ENCODE results near the gene IDH3A. TPM values are rescaled to one million over a fixed set of nuclear protein-coding genes. Genes with fewer than 3 reads are reported as not detected.

Gene IDH3A
- total RNA-seq, 6 experiments from 2014 or later = 67.3 to 82.1 (median 78.3) TPM

DNA sequence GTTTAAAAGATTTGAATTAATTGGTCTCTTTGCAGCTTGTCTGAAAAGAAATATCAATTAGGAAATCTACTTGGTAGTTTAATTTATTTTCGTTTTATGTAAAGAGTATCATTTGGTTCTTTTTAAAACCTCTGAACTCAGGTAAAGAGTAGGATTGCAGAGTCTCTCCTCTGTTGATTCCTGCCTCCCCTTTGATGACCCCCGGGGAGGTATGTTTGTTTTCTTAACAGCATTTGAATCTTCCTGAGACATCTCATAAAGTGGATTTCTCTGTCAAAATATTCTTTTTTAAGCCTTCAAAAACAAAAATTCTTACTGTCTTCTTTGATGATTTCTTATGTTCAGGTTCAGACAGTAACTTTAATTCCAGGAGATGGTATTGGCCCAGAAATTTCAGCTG is 8.0 kb downstream of the IDH3A start:
- peaks cover 37% of the 10 kb centered on the region for H3K4me1 Mint-ChIP-seq (ENCODE audit: low read depth)
- no peaks in the 10 kb centered on the region for H3K27me3 Mint-ChIP-seq (ENCODE audit: insufficient read depth)
- 0 out of 2 replicates have a peak, but pooled peaks cover 10% of the 10 kb centered on the region for H3K36me3 Mint-ChIP-seq (ENCODE audit: low read depth)
- H3K9me3 Mint-ChIP-seq = no peaks in the 10 kb centered on the region
- no peak overlapping the region for H3K4me3 Mint-ChIP-seq
- no peak for DNase-seq
- no peak overlapping the region for H3K27ac Mint-ChIP-seq
- TF ChIP-seq, protein P1, sequence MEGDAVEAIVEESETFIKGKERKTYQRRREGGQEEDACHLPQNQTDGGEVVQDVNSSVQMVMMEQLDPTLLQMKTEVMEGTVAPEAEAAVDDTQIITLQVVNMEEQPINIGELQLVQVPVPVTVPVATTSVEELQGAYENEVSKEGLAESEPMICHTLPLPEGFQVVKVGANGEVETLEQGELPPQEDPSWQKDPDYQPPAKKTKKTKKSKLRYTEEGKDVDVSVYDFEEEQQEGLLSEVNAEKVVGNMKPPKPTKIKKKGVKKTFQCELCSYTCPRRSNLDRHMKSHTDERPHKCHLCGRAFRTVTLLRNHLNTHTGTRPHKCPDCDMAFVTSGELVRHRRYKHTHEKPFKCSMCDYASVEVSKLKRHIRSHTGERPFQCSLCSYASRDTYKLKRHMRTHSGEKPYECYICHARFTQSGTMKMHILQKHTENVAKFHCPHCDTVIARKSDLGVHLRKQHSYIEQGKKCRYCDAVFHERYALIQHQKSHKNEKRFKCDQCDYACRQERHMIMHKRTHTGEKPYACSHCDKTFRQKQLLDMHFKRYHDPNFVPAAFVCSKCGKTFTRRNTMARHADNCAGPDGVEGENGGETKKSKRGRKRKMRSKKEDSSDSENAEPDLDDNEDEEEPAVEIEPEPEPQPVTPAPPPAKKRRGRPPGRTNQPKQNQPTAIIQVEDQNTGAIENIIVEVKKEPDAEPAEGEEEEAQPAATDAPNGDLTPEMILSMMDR (IDR thresholded peaks at IDR 0.05) = no peak

DNA sequence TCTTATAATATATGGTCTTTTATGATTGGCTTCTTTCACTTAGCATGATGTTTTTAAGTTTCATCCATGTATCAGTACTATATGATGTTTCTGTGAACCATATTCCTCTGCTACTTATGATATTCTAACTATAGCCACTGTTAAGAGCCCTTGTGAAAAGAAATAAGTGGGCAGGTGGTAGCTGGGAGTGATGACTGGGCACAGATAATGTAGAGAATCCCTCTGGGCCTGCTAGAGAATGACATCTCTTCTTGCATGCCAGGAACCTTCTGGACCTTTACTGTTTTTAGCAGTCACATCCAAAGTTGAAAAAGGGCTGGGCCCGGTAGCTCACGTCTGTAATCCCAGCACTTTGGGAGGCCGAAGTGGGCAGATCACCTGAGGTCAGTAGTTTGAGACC is 10.2 kb downstream of the IDH3A start:
- Mint-ChIP-seq H3K4me3 (no peak overlapping the region), H3K27me3 (ENCODE audit: insufficient read depth) (0 out of 2 replicates have a peak, but pooled peaks cover 1% of the 10 kb centered on the region), H3K27ac (no peak overlapping the region), H3K9me3 (no peaks in the 10 kb centered on the region), H3K4me1 (ENCODE audit: low read depth) (peaks cover 24% of the 10 kb centered on the region), H3K36me3 (ENCODE audit: low read depth) (peaks cover 7% of the 10 kb centered on the region)
- TF ChIP-seq, protein P1 (IDR thresholded peaks at IDR 0.05) = no peak
- DNase-seq = no peak

DNA sequence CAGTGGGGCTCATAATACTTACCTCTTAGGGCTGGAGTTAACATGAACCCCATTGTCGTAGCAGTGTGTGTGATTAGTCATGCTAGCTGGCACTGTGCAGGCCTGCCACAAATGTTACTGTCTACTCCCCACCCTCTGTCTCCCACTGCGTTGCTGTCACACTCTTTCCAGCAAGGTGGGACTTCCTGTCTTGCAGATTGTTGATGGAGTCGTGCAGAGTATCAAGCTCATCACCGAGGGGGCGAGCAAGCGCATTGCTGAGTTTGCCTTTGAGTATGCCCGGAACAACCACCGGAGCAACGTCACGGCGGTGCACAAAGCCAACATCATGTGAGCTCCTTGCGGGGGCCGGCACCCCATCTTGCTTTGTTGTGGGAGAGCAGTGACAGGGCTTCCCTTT is 12.9 kb downstream of the IDH3A start:
- 0 out of 2 replicates have a peak, but pooled peaks cover 1% of the 10 kb centered on the region for H3K27me3 Mint-ChIP-seq (ENCODE audit: insufficient read depth)

DNA sequence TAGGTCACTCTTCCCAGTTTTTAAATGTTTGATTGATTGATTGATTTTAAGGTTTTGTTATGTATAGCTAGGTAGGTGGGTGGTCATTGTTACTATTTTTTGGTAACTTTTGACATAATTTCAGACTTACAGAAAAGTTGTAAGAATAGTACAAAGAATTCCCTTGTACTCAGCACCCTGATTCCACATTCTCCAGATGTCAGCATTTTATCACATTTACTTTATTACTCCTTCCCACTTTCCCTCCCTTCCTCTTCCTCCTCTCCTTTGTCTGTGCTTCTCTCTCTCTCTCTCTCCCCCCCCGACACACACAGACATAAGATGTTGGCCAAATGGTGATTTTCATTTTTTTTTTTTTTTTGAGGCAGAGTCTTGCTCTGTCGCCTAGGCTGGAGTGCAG is 14.8 kb downstream of the IDH3A start:
- Mint-ChIP-seq H3K4me1 (ENCODE audit: low read depth) (no peaks in the 10 kb centered on the region), H3K9me3 (no peaks in the 10 kb centered on the region), H3K27ac (no peak overlapping the region), H3K4me3 (no peak overlapping the region), H3K27me3 (ENCODE audit: insufficient read depth) (0 out of 2 replicates have a peak, but pooled peaks cover 1% of the 10 kb centered on the region), H3K36me3 (ENCODE audit: low read depth) (peaks cover 15% of the 10 kb centered on the region)
- no peak for DNase-seq
- TF ChIP-seq, protein P1 (IDR thresholded peaks at IDR 0.05) = no peak

More for the DNA sequence above, 12.9 kb downstream of the IDH3A start:
- peaks cover 4% of the 10 kb centered on the region for H3K4me1 Mint-ChIP-seq (ENCODE audit: low read depth)
- H3K4me3 Mint-ChIP-seq = no peak overlapping the region
- TF ChIP-seq, protein P1 (IDR thresholded peaks at IDR 0.05) = no peak
- no peak for DNase-seq
- H3K27ac Mint-ChIP-seq = no peak overlapping the region
- H3K9me3 Mint-ChIP-seq = no peaks in the 10 kb centered on the region
- peaks cover 13% of the 10 kb centered on the region for H3K36me3 Mint-ChIP-seq (ENCODE audit: low read depth)

DNA sequence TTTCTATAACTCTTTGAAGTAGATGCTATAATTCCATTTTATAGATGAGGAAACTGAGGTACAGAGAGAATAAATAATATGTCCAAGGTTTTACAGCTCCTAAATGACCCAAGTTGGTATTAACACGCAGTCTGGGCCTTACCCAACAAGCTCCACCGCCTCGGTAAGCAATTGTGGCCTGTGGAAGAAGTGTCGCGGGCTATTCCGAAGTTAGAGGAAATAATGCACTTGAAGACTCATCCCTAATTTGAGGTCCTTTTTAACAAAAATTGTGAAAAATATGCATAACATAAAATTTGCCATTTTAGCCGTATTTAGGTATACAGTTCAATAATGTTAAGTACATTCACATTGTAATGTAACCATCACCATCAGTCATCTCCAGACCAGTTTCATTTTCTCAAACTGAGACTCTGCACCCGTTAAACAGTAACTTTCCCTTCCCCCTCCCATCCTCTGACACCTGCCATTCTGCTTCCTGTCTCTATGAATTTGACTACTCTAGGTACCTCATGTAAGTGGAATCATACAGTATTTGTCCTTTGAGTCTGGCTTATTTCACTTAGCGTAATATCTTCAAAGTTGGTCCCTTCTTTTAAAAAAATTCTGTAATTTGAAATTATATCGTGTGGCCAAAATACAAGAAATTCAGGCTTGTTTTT is 18.2 kb downstream of the IDH3A start:
- Mint-ChIP-seq H3K27ac (no peak overlapping the region), H3K36me3 (ENCODE audit: low read depth) (peaks cover 25% of the 10 kb centered on the region), H3K4me3 (no peak overlapping the region), H3K9me3 (no peaks in the 10 kb centered on the region), H3K4me1 (ENCODE audit: low read depth) (no peaks in the 10 kb centered on the region), H3K27me3 (ENCODE audit: insufficient read depth) (0 out of 2 replicates have a peak, but pooled peaks cover 1% of the 10 kb centered on the region)
- TF ChIP-seq, protein P1 (IDR thresholded peaks at IDR 0.05) = no peak
- DNase-seq = no peak
